GM19455 (cell line): ENCODE measurements around the gene DPH7.
"Not testable (repeated sequence)": the region's sequence is repeated elsewhere in the genome, so short reads cannot be mapped to it uniquely, and the experiment has no call there.

Experiments
- ATAC-seq: cut with Tn5 transposase; IDR thresholded peaks from one replicate; pipeline ENCODE4 v1.9.1; 2021; ENCODE audit not compliant: unreplicated experiment

DPH7 gene

GRCh38 chr9:137550958-137551263 is 27.8 kb downstream of the DPH7 start:
- not testable (repeated sequence) for ATAC-seq

DNA sequence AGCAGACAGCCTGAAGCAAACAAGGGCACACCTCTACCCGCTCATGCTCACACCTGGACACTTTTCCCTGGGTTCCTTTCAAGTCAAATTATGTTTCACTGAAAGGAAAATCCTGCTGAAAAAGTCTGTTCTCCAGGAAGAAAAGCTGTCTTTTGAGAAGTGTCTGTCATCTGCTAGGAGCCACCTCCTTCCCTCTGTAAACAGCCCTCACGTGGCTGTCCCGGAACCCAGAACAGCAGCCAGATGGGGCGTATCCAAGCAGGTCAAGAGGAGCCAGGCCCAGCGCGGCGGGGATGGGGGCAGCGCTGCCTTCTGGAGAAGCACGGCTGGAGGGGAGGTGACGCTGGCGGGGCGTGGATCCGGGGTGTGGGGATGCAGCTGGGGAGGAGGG is 28.5 kb downstream of the DPH7 start, which contains the start of gene PNPLA7:
PNPLA7 (minus strand) TSS at position 172 of the 391 bp plus-strand sequence. CDS start 205 bp downstream, outside the sequence.
- ATAC-seq, result no peak

GRCh38 chr9:137547687-137548543 is 30.8 kb downstream of the DPH7 start:
- ATAC-seq, result no peak

GRCh38 chr9:137545123-137545522 is 33.6 kb downstream of the DPH7 start:
- no peak for ATAC-seq

GRCh38 chr9:137544176-137544760 is 34.5 kb downstream of the DPH7 start:
- no peak for ATAC-seq

- ATAC-seq, result no peak
These were observed 35.3 kb downstream of the DPH7 start for GRCh38 chr9:137543237-137543963.

DNA sequence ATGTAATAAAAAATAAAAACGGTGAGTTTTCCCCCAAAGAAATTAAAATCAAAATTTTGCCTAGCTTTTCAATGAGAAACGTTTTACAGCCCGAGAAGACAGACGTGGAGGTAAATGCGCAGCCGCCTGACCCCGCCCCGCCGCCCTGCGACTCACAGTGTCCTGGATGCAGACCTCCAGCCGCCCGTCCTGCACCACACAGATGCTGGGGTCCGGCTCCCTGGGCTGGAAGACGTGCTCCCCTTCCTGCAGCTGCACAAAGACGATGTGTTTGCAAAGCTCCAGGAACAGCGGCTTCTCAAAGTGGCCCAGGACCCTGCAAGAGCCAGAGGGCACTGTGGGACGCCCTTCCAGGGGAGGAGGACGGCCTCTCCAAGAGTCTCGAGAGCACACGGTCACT is 36.2 kb downstream of the DPH7 start:
- no peak for ATAC-seq

DNA sequence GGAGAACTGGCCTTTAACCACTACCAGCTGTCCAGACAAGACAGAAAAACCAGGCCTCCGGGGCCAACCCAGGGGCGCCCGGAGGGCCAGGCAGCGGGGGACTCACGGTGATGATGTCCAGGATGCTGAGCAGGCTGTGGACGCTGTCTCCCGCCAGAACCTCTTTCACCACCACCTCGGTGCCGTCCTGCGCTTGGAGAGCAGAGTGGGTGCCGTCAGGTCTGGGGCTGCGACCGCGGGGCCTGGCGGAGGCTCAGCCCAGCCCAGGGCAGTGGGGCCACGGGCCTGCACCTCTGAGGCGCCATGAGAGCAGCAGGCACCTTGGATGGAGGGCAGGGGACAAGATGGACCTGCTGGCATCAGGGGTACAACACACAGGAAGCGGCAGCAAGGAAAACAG is 38.2 kb downstream of the DPH7 start:
- no peak for ATAC-seq

DNA sequence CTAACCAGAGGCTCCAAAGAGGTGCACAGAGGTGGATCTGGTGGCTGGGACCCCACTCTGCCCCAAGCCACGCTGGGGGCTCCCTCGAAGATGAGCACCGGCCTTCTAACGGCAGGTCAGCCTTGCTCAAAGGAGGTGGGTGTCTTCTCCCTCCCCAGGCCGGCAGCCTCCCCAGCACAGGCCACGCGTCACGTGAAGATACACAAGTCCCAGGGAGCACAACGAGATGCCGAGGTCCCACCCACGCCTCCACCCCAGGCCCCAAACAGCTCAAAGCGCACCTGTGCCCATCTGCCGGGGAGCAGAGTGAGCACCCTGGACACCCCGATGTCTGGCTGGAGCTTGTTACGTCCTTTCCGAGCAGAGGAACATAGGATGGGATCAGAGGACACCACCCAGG is 40.7 kb downstream of the DPH7 start:
- ATAC-seq, result no peak

DNA sequence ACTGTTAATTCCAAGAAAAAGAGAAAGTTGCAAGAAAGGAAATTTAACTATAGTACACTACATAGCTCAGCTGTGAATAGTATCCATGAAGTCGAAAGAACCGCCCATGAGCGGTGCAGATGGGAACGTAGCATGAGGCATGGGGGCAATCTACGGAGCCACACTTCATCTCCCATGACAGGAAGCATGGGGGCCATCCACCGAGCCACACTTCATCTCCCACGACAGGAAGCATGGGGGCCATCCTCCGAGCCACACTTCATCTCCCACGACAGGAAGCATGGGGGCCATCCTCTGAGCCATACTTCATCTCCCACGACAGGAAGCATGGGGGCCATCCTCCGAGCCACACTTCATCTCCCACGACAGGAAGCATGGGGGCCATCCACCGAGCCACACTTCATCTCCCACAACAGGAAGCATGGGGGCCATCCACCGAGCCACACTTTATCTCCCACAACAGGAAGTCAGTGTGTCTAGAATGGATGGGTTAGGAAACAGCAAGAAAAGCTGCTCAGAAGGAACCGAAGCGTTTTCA is 42.1 kb downstream of the DPH7 start:
- not testable (repeated sequence) for ATAC-seq

- no peak for ATAC-seq
These were observed 43.7 kb downstream of the DPH7 start for GRCh38 chr9:137535120-137535428.

- ATAC-seq, result no peak
These were observed 44.2 kb downstream of the DPH7 start for GRCh38 chr9:137534256-137535119.

- not testable (repeated sequence) for ATAC-seq
These were observed 45.7 kb downstream of the DPH7 start for GRCh38 chr9:137532891-137533468.

- ATAC-seq, result no peak
These were observed 47.5 kb downstream of the DPH7 start for GRCh38 chr9:137531099-137531765.

DNA sequence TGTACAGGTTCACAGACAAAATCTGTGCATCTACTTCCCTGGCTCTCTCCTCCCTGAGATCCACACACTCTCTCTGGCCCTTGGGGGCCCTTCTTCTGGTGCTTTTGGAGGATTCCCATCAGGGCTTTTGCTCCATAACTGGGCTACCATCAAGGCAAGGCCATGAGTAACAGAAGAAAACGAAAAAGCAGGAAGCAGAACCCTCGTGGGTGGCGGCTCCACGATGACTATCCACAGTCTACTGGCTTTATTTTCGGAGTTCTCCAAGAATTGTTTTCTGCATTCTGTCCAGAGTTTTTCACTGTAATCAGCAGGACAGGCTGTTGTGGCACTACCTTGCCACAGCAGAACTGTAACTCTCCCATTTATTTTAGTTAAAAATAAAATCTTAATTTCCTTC is 48.4 kb downstream of the DPH7 start:
- no peak for ATAC-seq

DNA sequence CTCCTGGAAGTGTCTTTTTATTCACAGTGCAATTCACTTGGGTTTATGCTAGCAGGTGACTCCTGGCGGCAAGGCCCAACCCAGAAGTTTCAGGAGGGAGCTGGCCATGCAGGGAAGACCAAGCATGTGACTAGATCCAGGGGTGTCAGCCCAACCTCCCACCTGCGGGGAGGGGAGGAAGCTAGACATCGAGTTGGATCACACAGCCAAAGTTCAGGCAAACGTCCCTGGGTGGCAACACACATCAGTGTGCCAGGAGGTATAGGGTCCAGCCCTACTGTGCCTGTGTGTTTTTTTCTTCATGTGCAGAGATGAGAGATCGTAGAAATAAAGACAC is 53.8 kb downstream of the DPH7 start:
- ATAC-seq, result no peak

DNA sequence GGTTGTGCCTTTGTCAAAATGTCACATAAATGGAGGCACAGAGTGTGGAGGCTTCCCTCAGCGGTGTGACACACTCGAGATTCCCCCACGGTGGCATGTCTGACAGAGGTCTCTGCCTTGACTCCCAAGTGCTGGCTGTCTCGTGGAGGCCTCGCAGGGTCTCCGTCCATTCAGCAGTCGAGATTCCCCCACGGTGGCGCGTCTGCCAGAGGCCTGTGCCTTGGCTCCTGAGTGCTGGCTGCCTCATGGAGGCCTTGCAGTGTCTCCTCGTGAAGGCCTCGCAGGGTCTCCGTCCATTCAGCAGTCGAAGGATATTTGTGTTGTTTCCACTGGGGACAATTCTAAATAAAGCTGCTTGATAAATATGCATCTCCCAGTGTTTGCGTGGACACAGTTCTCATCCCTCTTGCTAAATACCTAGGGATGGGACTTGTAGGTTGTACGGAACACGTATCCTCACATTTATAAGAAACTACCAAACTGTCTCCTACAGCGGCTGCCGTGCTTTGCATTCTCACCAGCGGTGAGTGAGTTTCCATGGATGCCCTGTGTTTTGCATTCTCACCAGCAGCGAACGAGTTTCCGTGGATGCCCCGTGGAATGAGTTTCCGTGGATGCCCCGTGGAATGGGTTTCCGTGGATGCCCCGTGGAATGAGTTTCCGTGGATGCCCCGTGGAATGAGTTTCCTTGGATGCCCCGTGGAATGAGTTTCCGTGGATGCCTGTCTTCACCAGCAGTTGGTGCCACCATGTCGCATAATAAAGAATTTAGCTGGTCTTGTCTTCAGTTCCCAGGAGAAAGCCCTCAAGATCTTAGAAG is 54.4 kb downstream of the DPH7 start:
- ATAC-seq, result no peak

- ATAC-seq, result no peak
These were observed 55.8 kb downstream of the DPH7 start for GRCh38 chr9:137522746-137523455.
